SH-SY5Y (cell line): ENCODE measurements around the gene XPOT.

Experiments
- GATA2 ChIP-seq: IDR thresholded peaks from 2 replicates; pipeline ENCODE4 v1.6.1; 2011; ENCODE audit warnings: mild to moderate bottlenecking, low read depth, low read length
- GATA3 ChIP-seq: IDR thresholded peaks from 2 replicates; pipeline ENCODE4 v1.6.1; 2011; ENCODE audit warnings: low read depth, mild to moderate bottlenecking, low read length, moderate library complexity

DNA sequence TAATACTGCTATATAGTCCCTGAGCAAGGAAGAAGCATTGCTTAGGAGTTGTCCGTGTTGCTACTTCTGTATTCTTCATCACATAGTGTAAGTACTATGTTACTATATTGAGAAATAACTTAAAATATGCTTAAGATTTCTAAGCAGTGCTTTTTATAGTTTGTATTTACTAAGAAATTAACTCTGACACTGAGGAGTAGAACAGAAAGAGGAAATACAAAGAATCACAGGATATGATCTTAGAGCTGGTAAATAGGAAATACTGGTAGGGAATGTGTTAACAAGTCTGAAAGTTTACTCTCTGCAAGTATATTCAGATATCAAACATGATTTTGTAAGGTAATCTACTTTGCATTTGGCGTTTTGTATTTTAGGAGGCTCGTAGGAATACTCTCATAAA lies 15.5 kb downstream of the XPOT start:
- TF ChIP-seq GATA2 (no peak), GATA3 (no peak)
